IMR-90 (cell line): ENCODE results near the gene R3HDM4. TPM values are rescaled to one million over a fixed set of nuclear protein-coding genes. Genes with fewer than 3 reads are reported as not detected.

Source experiments
- ATAC-seq: fragments of 200-7000 bp; cut with Tn5 transposase; 2 replicates; pipeline ENCODE4 v1.9.1; 2020; ENCODE audit warnings: low read depth, mild to moderate bottlenecking, moderate library complexity
- BruUV-seq: library from RNA; stranded (reverse); fragments of 400-500 nt; replicated peaks from 2 replicates; lab custom pipeline; 2021; lab: Mats Ljungman, UMichigan
- CTCF ChIA-PET: fragments of 300-600 bp; formaldehyde crosslinking; extraction: SDS; loops from one replicate; lab custom pipeline; 2021; ENCODE audit warnings: antibody characterized with exemption; lab: Yijun Ruan, JAX
- POLR2A ChIA-PET: fragments of 300-600 bp; sonication (Branson Sonifier 250); formaldehyde crosslinking; loops from one replicate; lab custom pipeline; 2022; ENCODE audit warnings: antibody characterized with exemption; ENCODE audit not compliant: unreplicated experiment; lab: Charles Lee
- DNase-seq: peaks from one replicate; pipeline ENCODE4 v3.0.0; 2013
- H2AFZ ChIP-seq: replicated peaks from 2 replicates; pipeline ENCODE3; 2013; ENCODE audit warnings: low read length, mild to moderate bottlenecking; ENCODE audit not compliant: poor library complexity
- H2AK5ac ChIP-seq: 2 replicates; pipeline ENCODE4 v1.6.1; 2013; ENCODE audit warnings: low read depth, low read length, inconsistent platforms
- H2AK9ac ChIP-seq: replicated peaks from 2 replicates; pipeline ENCODE3; 2013; ENCODE audit warnings: mild to moderate bottlenecking, low read depth, low read length, moderate library complexity; ENCODE audit not compliant: poor library complexity
- H2BK120ac ChIP-seq: 2 replicates; pipeline ENCODE4 v1.6.1; 2013; ENCODE audit warnings: low read depth, low read length, inconsistent platforms
- H2BK15ac ChIP-seq: 3 replicates; pipeline ENCODE4 v1.6.1; 2013; ENCODE audit warnings: low read depth, low read length, inconsistent platforms
- H2BK20ac ChIP-seq: 2 replicates; pipeline ENCODE4 v1.6.1; 2013; ENCODE audit warnings: low read depth, mild to moderate bottlenecking, inconsistent platforms, low read length, moderate library complexity
- H2BK5ac ChIP-seq: 2 replicates; pipeline ENCODE4 v1.6.1; 2013; ENCODE audit warnings: mild to moderate bottlenecking, low read depth, low read length, inconsistent platforms; ENCODE audit not compliant: poor library complexity, severe bottlenecking
- H3K14ac ChIP-seq: replicated peaks from 2 replicates; pipeline ENCODE4 v1.6.1; 2013; ENCODE audit warnings: low read depth, low read length, inconsistent platforms
- H3K18ac ChIP-seq: 2 replicates; pipeline ENCODE4 v1.6.1; 2013; ENCODE audit warnings: low read depth, low read length, control low read depth
- H3K23ac ChIP-seq: 2 replicates; pipeline ENCODE4 v1.6.1; 2013; ENCODE audit warnings: low read depth, low read length, inconsistent platforms
- H3K27ac ChIP-seq: 2 replicates; pipeline ENCODE4 v1.5.1; 2013; ENCODE audit warnings: mild to moderate bottlenecking, control low read depth, low read length; ENCODE audit not compliant: insufficient read depth
- H3K27me3 ChIP-seq: 2 replicates; pipeline ENCODE4 v1.6.1; 2013; ENCODE audit warnings: low read length; ENCODE audit not compliant: control insufficient read depth, insufficient read depth
- H3K36me3 ChIP-seq: 2 replicates; pipeline ENCODE4 v1.6.1; 2013; ENCODE audit warnings: low read length, mixed read lengths; ENCODE audit not compliant: control insufficient read depth, insufficient read depth
- H3K4ac ChIP-seq: 2 replicates; pipeline ENCODE4 v1.6.1; 2013; ENCODE audit warnings: low read depth, low read length, inconsistent platforms
- H3K4me1 ChIP-seq: 2 replicates; pipeline ENCODE4 v1.6.1; 2013; ENCODE audit warnings: low read length, mixed read lengths; ENCODE audit not compliant: control insufficient read depth, insufficient read depth
- H3K4me2 ChIP-seq: 2 replicates; pipeline ENCODE4 v1.6.1; 2013; ENCODE audit warnings: low read depth, mild to moderate bottlenecking, control low read depth, low read length, moderate library complexity
- H3K4me3 ChIP-seq: 2 replicates; pipeline ENCODE4 v1.5.1; 2013; ENCODE audit warnings: low read depth, mild to moderate bottlenecking, control low read depth, low read length, moderate library complexity; ENCODE audit not compliant: insufficient read depth
- H3K56ac ChIP-seq: 2 replicates; pipeline ENCODE4 v1.6.1; 2013; ENCODE audit warnings: low read length, inconsistent platforms; ENCODE audit not compliant: insufficient read depth; ENCODE audit errors: extremely low read depth
- H3K79me1 ChIP-seq, 2 experiments: 2 replicates each; pipeline ENCODE4 v1.6.1; 2013; ENCODE audit warnings: low read length in 2 of 2, inconsistent platforms in 1 of 2, low read depth in 1 of 2
- H3K9ac ChIP-seq: 2 replicates; pipeline ENCODE4 v1.6.1; 2013; ENCODE audit warnings: low read depth, low read length, control low read depth
- H3K9me1 ChIP-seq: 2 replicates; pipeline ENCODE4 v1.6.1; 2013; ENCODE audit warnings: low read length, inconsistent platforms; ENCODE audit not compliant: insufficient read depth
- H3K9me3 ChIP-seq: 2 replicates; pipeline ENCODE4 v1.6.1; 2013; ENCODE audit warnings: low read length; ENCODE audit not compliant: control insufficient read depth, insufficient read depth
- H4K20me1 ChIP-seq: 2 replicates; pipeline ENCODE4 v1.6.1; 2013; ENCODE audit warnings: low read length, inconsistent platforms; ENCODE audit not compliant: insufficient read depth
- H4K5ac ChIP-seq: 2 replicates; pipeline ENCODE4 v1.6.1; 2013; ENCODE audit warnings: mild to moderate bottlenecking, low read depth, low read length, control low read depth
- H4K8ac ChIP-seq, 2 experiments: 2 replicates each; pipeline ENCODE4 v1.6.1; 2013; ENCODE audit warnings: low read depth in 2 of 2, low read length in 2 of 2, control low read depth in 1 of 2, inconsistent platforms in 1 of 2
- H4K91ac ChIP-seq: 2 replicates; pipeline ENCODE4 v1.6.1; 2013; ENCODE audit warnings: low read depth, low read length, inconsistent platforms; ENCODE audit not compliant: insufficient read depth
- BHLHE40 ChIP-seq: fragments of 150-350 bp; IDR thresholded peaks from 2 replicates; pipeline ENCODE4 v1.6.1; 2016; ENCODE audit warnings: mild to moderate bottlenecking, low read depth, low read length
- CEBPB ChIP-seq: IDR thresholded peaks from 2 replicates; pipeline ENCODE4 v1.6.1; 2012; ENCODE audit warnings: low read depth, low read length, improper control_type of control experiment
- CHD1 ChIP-seq: IDR thresholded peaks from 2 replicates; pipeline ENCODE4 v1.6.1; 2012; ENCODE audit warnings: low read depth, low read length, improper control_type of control experiment
- CTCF ChIP-seq: conservative IDR thresholded peaks from 2 replicates; pipeline ENCODE4 v1.5.1; 2012; ENCODE audit warnings: mild to moderate bottlenecking, low read depth, low read length, improper control_type of control experiment
- FOS ChIP-seq: fragments of 150-350 bp; IDR thresholded peaks from 2 replicates; pipeline ENCODE4 v1.6.1; 2016; ENCODE audit warnings: low read depth, low read length
- MAZ ChIP-seq: IDR thresholded peaks from 2 replicates; pipeline ENCODE4 v1.6.1; 2012; ENCODE audit warnings: low read depth, mild to moderate bottlenecking, low read length, improper control_type of control experiment, moderate library complexity, borderline replicate concordance
- MXI1 ChIP-seq: IDR thresholded peaks from 2 replicates; pipeline ENCODE4 v1.6.1; 2012; ENCODE audit warnings: low read depth, mild to moderate bottlenecking, low read length, moderate library complexity, borderline replicate concordance
- NFE2L2 ChIP-seq: fragments of 150-350 bp; IDR thresholded peaks from 2 replicates; pipeline ENCODE4 v1.6.1; 2016; ENCODE audit warnings: low read depth, mild to moderate bottlenecking, low read length
- POLR2A ChIP-seq: IDR thresholded peaks from 2 replicates; pipeline ENCODE4 v1.6.1; 2012; ENCODE audit warnings: mild to moderate bottlenecking, low read depth, low read length
- RAD21 ChIP-seq: IDR thresholded peaks from 2 replicates; pipeline ENCODE4 v1.6.1; 2012; ENCODE audit warnings: low read length, improper control_type of control experiment
- RCOR1 ChIP-seq: IDR thresholded peaks from 2 replicates; pipeline ENCODE4 v1.6.1; 2012; ENCODE audit warnings: mild to moderate bottlenecking, low read length, improper control_type of control experiment; ENCODE audit not compliant: insufficient replicate concordance
- RFX5 ChIP-seq: IDR thresholded peaks from 2 replicates; pipeline ENCODE4 v1.8.0; 2012; ENCODE audit warnings: low read depth, mild to moderate bottlenecking, low read length, moderate library complexity
- SMC3 ChIP-seq: fragments of 150-350 bp; IDR thresholded peaks from 2 replicates; pipeline ENCODE4 v1.6.1; 2016; ENCODE audit warnings: low read depth, mild to moderate bottlenecking, antibody characterized with exemption, low read length, moderate library complexity
- USF2 ChIP-seq: fragments of 150-350 bp; IDR thresholded peaks from 2 replicates; pipeline ENCODE4 v1.6.1; 2017; ENCODE audit warnings: mild to moderate bottlenecking, antibody characterized with exemption, low read length, low read depth
- WGBS, 2 experiments: methylation state at CpG; one replicate each; pipeline versions ENCODE4 v1.1.5 to v1.1.7; 2013; ENCODE audit warnings: missing lambda C conversion rate in 2 of 2; ENCODE audit not compliant: insufficient read length in 1 of 2; ENCODE audit errors: extremely low coverage in 2 of 2; 5-methylcytosine and 5-hydroxymethylcytosine counted together
- dilution Hi-C: fragments of 300-500 bp; cut with HindIII; formaldehyde crosslinking; loops from one replicate; pipeline ENCODE4 v1.14.3; 2018; ENCODE audit warnings: low sequenced_read_pairs; ENCODE audit not compliant: unreplicated experiment
- in situ Hi-C: fragments of 300-500 bp; cut with MboI; formaldehyde crosslinking; loops from 3 replicates; pipeline ENCODE4 v1.14.3; 2019; ENCODE audit warnings: low sequenced_read_pairs, inconsistent platforms, mixed read lengths
- intact Hi-C: fragments of 100-400 bp; cut with micrococcal nuclease; formaldehyde crosslinking; loops from 2 replicates; pipeline ENCODE4 v1.10.0; 2022
- polyA plus RNA-seq, 3 experiments: library from polyadenylated mRNA; depleted of rRNA; stranded (reverse); fragments of >200 nt; gene quantifications; 2 replicates each; pipeline ENCODE4 v1.2.3, GENCODE V29; 2012; ENCODE audit warnings: low replicate concordance in 1 of 3
- total RNA-seq: library from RNA; depleted of rRNA; stranded (reverse); fragments of >200 nt; gene quantifications from 2 replicates; pipeline ENCODE4 v1.2.3, GENCODE V29; 2012
- TF ChIP-seq, protein P1 (sequence below): fragments of 150-350 bp; IDR thresholded peaks from 2 replicates; pipeline ENCODE4 v1.6.1; 2016; ENCODE audit warnings: low read depth, mild to moderate bottlenecking, low read length, moderate library complexity, borderline replicate concordance

The R3HDM4 gene
- total and polyA plus RNA-seq, 2 of the 4 experiments (the other 2 are of a cell fraction): 9.0 to 51.5 TPM

DNA sequence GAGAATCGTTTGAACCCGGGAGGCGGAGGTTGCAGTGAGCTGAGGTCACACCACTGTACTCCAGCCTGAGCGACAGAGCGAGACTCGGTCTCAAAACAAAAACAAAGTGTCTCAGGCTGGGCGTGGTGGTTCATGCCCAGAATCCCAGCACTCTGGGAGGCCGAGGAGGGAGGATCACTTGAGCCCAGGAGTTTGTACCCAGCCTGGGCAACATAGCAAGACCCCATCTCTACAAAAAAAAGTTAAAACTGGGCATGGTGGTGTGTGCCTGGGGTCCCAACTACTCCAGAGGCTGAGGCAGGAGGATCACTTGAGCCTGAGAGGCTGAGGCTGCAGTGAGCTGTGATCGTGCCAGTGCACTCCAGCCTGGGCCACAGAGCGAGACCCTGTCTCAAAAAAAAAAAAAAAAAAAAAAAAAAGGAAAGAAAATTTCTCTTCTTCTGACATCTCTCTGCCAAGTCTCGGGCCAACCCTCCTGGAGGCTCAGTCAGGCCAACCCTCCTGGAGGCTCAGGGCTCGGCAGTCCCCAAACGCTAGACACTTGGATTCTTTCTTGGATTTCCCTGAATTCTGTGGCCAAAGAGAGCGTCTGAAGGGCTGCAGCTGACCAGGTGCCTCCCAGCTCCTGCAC, 39.1 kb upstream of the R3HDM4 start:
- no peak overlapping the region; the same call in 1 of the 2 replicates for H3K9ac ChIP-seq
- peak overlapping the region; percentile 79 for H4K91ac ChIP-seq
- H2AFZ ChIP-seq: no peak overlapping the region
- CTCF ChIA-PET: interaction anchor here (0.6 kb wide), 1 partner anchor 57 kb away, joined by 4 read pairs; no protein-coding TSS in a partner anchor
- H3K56ac ChIP-seq: no peak overlapping the region
- no peak overlapping the region for H3K4me3 ChIP-seq
- H3K27ac ChIP-seq: peak overlapping the region; percentile 78
- intact Hi-C loops: no loop called here
- H3K9me3 ChIP-seq: no peaks in the 10 kb centered on the region
- peak overlapping the region; percentile 26 for H4K5ac ChIP-seq
- H4K8ac ChIP-seq: peak overlapping the region; percentile 43 to 93; a peak in 2 of 4 replicates
- dilution Hi-C loops: no loop called here
- H3K9me1 ChIP-seq: peaks cover 4% of the 10 kb centered on the region
- in situ Hi-C loops: no loop called here
- H3K27me3 ChIP-seq: no peaks in the 10 kb centered on the region
- H2BK120ac ChIP-seq: peak overlapping the region; percentile 56
- no peak overlapping the region for H3K4me2 ChIP-seq
- H3K4me1 ChIP-seq: peaks cover 34% of the 10 kb centered on the region
- 82% methylated on average over 7 of the region's 14 CpGs; no CpG with 5 or more reads in 1 of the 2 experiments for WGBS, 2 experiments
- peak overlapping the region; percentile 88 for H3K14ac ChIP-seq
- peaks cover 29 to 77% of the 10 kb centered on the region in 2 experiments for H3K79me1 ChIP-seq
- POLR2A ChIA-PET: no interaction called here
- peaks cover 46% of the 10 kb centered on the region for H4K20me1 ChIP-seq
- H2BK20ac ChIP-seq: 0 out of 2 replicates have a peak overlapping the region, but pooled peaks have one; percentile 25
- no peak overlapping the region; the same call in 1 of the 2 replicates for H3K18ac ChIP-seq
- peak overlapping the region; percentile 93 for H2BK5ac ChIP-seq
- TF ChIP-seq MXI1 (no peak), CTCF (no peak), CEBPB (no peak), NFE2L2 (no peak), USF2 (no peak), POLR2A (no peak), BHLHE40 (no peak), RFX5 (no peak), RCOR1 (no peak), CHD1 (no peak), RAD21 (no peak), FOS (no peak), MAZ (no peak), SMC3 (no peak)
- TF ChIP-seq, protein P1, sequence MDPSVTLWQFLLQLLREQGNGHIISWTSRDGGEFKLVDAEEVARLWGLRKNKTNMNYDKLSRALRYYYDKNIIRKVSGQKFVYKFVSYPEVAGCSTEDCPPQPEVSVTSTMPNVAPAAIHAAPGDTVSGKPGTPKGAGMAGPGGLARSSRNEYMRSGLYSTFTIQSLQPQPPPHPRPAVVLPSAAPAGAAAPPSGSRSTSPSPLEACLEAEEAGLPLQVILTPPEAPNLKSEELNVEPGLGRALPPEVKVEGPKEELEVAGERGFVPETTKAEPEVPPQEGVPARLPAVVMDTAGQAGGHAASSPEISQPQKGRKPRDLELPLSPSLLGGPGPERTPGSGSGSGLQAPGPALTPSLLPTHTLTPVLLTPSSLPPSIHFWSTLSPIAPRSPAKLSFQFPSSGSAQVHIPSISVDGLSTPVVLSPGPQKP: no peak
- peak overlapping the region; percentile 47 for H2AK5ac ChIP-seq
- H2AK9ac ChIP-seq: peak overlapping the region; percentile 98
- H3K36me3 ChIP-seq: peaks cover 16% of the 10 kb centered on the region; the same call in 1 of the 2 replicates
- DNase-seq (no peak), ATAC-seq (no peak)
- BruUV-seq: no TSS peak
- peak overlapping the region; percentile 8; the same call in 1 of the 2 replicates for H3K23ac ChIP-seq
- H2BK15ac ChIP-seq: peak overlapping the region; percentile 49; the same call in 1 of the 3 replicates
- H3K4ac ChIP-seq: peak overlapping the region; percentile 95
